A673 (cell line): ENCODE measurements around the gene CYTH2.

ENCODE experiments used
- EZH2 ChIP-seq: fragments of 200-600 bp; sonication (generic); IDR thresholded peaks from 2 replicates; pipeline ENCODE4 v1.6.1; 2017; ENCODE audit warnings: borderline replicate concordance, low read depth, mild to moderate bottlenecking, mixed read lengths, antibody characterized with exemption, low read length; ENCODE audit not compliant: poor library complexity, severe bottlenecking
- TF ChIP-seq, protein P1 (sequence below): fragments of 300-800, 200-600 bp; sonication (generic); conservative IDR thresholded peaks from 2 replicates; pipeline ENCODE4 v1.5.1; 2017; ENCODE audit warnings: low read depth, mild to moderate bottlenecking, antibody characterized with exemption, low read length, moderate library complexity, mixed read lengths

GRCh38 chr19:48511800-48512503, 42.8 kb downstream of the CYTH2 start, which contains the start of gene LMTK3:
- TF ChIP-seq, protein P1, sequence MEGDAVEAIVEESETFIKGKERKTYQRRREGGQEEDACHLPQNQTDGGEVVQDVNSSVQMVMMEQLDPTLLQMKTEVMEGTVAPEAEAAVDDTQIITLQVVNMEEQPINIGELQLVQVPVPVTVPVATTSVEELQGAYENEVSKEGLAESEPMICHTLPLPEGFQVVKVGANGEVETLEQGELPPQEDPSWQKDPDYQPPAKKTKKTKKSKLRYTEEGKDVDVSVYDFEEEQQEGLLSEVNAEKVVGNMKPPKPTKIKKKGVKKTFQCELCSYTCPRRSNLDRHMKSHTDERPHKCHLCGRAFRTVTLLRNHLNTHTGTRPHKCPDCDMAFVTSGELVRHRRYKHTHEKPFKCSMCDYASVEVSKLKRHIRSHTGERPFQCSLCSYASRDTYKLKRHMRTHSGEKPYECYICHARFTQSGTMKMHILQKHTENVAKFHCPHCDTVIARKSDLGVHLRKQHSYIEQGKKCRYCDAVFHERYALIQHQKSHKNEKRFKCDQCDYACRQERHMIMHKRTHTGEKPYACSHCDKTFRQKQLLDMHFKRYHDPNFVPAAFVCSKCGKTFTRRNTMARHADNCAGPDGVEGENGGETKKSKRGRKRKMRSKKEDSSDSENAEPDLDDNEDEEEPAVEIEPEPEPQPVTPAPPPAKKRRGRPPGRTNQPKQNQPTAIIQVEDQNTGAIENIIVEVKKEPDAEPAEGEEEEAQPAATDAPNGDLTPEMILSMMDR, result no peak
- no peak for TF ChIP-seq EZH2
